ENCODE measurements around the gene UQCRC1.

- TF ChIP-seq CTCF (IDR thresholded peaks at IDR 0.05) (no peak), POLR2A (IDR thresholded peaks at IDR 0.05) (no peak), EP300 (IDR thresholded peaks at IDR 0.05) (no peak)
Observed at GRCh38 chr3:48648188-48648850, 38.9 kb upstream of the UQCRC1 start.

All from tibial nerve (tissue), 4 donors.